ENCODE data around the gene CUTA. TPM values are rescaled to one million over a fixed set of nuclear protein-coding genes. Genes with fewer than 3 reads are reported as not detected.
A peak's percentile ranks its signal among the peaks of the same experiment; 100 is the strongest.

Gene CUTA
- total and polyA plus RNA-seq, 2 experiments from 2014 or later, result 204 to 404 TPM

GRCh38 chr6:33412140-33413009, 5.5 kb downstream of the CUTA start:
- H3K4me3 ChIP-seq, result peak overlapping the region; percentile 94
- no peaks in the 10 kb centered on the region for H3K9me2 ChIP-seq (ENCODE audit: insufficient read depth)
- peaks cover 61% of the 10 kb centered on the region for H3K79me2 ChIP-seq (ENCODE audit: insufficient read depth)
- H2AFZ ChIP-seq, result no peak overlapping the region
- H3K4me2 ChIP-seq (ENCODE audit: unreplicated experiment), result peak overlapping the region; percentile 93
- no peak overlapping the region; the same call in 1 of the 2 replicates for H3K27ac ChIP-seq
- in situ Hi-C loops (cut with MboI), result no loop called here
- no peaks in the 10 kb centered on the region for H4K20me1 ChIP-seq (ENCODE audit: insufficient read depth)
- no peaks in the 10 kb centered on the region for H3K36me3 ChIP-seq (ENCODE audit: low read depth)
- H3K9me3 ChIP-seq (ENCODE audit: low read depth), result no peaks in the 10 kb centered on the region
- no peak for DNase-seq
- TF ChIP-seq EZH2phosphoT487 (IDR thresholded peaks at IDR 0.05; ENCODE audit: insufficient read depth, low read depth) (no peak), EZH2 (IDR thresholded peaks at IDR 0.05; ENCODE audit: insufficient read depth, poor library complexity, severe bottlenecking) (no peak)
- H3K4me1 ChIP-seq (ENCODE audit: insufficient read depth), result peaks cover 24% of the 10 kb centered on the region; the same call in 1 of the 2 replicates
- H3K9ac ChIP-seq, result peak overlapping the region; percentile 94
- no peaks in the 10 kb centered on the region for H3K27me3 ChIP-seq (replicated peaks; ENCODE audit: insufficient read depth)
- WGBS, 2 experiments (ENCODE audit: low coverage in 1 of 2, low lambda C conversion rate in 2 of 2, missing lambda C conversion rate in 2 of 2), result 98% methylated on average over 10 of the region's 10 CpGs
- H3F3A ChIP-seq (ENCODE audit: insufficient read depth), result peaks cover 42% of the 10 kb centered on the region

- H3K9ac ChIP-seq, result peak overlapping the region; percentile 94
- H2AFZ ChIP-seq, result no peak overlapping the region
- peaks cover 56% of the 10 kb centered on the region for H3K79me2 ChIP-seq (ENCODE audit: insufficient read depth)
- H3F3A ChIP-seq (ENCODE audit: insufficient read depth), result peaks cover 44% of the 10 kb centered on the region
- peak overlapping the region; percentile 76 for H3K27ac ChIP-seq
- 45 to 46% methylated on average over 6 of the region's 6 CpGs for WGBS, 2 experiments (ENCODE audit: low coverage in 1 of 2, low lambda C conversion rate in 2 of 2, missing lambda C conversion rate in 2 of 2)
- H3K36me3 ChIP-seq (ENCODE audit: low read depth), result no peaks in the 10 kb centered on the region
- in situ Hi-C loops (cut with MboI), result no loop called here
- no peaks in the 10 kb centered on the region for H3K9me3 ChIP-seq (ENCODE audit: low read depth)
- TF ChIP-seq EZH2phosphoT487 (IDR thresholded peaks at IDR 0.05; ENCODE audit: insufficient read depth, low read depth) (no peak), EZH2 (IDR thresholded peaks at IDR 0.05; ENCODE audit: insufficient read depth, poor library complexity, severe bottlenecking) (no peak)
- H4K20me1 ChIP-seq (ENCODE audit: insufficient read depth), result no peaks in the 10 kb centered on the region
- H3K4me3 ChIP-seq, result peak overlapping the region; percentile 94
- no peaks in the 10 kb centered on the region for H3K27me3 ChIP-seq (replicated peaks; ENCODE audit: insufficient read depth)
- peak overlapping the region; percentile 93 for H3K4me2 ChIP-seq (ENCODE audit: unreplicated experiment)
- H3K9me2 ChIP-seq (ENCODE audit: insufficient read depth), result no peaks in the 10 kb centered on the region
- peaks cover 22% of the 10 kb centered on the region; the same call in 1 of the 2 replicates for H3K4me1 ChIP-seq (ENCODE audit: insufficient read depth)
- DNase-seq, result no peak
Measured at GRCh38 chr6:33411632-33412005, 6.3 kb downstream of the CUTA start.

GRCh38 chr6:33410711-33411631, 6.9 kb downstream of the CUTA start, which contains the start of gene PHF1:
PHF1 (plus strand) TSS chr6:33411014; CDS start chr6:33412264, 1,250 bp downstream.
- WGBS, 2 experiments (ENCODE audit: low coverage in 1 of 2, low lambda C conversion rate in 2 of 2, missing lambda C conversion rate in 2 of 2), result 2% methylated on average over 28 to 59 of the region's 67 CpGs
- Histone ChIP-seq H4K20me1 (ENCODE audit: insufficient read depth) (no peaks in the 10 kb centered on the region), H3K27ac (peak within 1 kb of the TSS; percentile 76), H3K9ac (peak within 1 kb of the TSS; percentile 94), H3K36me3 (ENCODE audit: low read depth) (no peaks in the 10 kb centered on the region), H2AFZ (peak within 1 kb of the TSS; percentile 88), H3K4me3 (peak within 1 kb of the TSS; percentile 94), H3K27me3 (replicated peaks; ENCODE audit: insufficient read depth) (no peaks in the 10 kb centered on the region), H3F3A (ENCODE audit: insufficient read depth) (peaks cover 40% of the 10 kb centered on the region), H3K4me2 (ENCODE audit: unreplicated experiment) (peak within 1 kb of the TSS; percentile 93), H3K9me3 (ENCODE audit: low read depth) (no peaks in the 10 kb centered on the region), H3K79me2 (ENCODE audit: insufficient read depth) (peaks cover 50% of the 10 kb centered on the region), H3K4me1 (ENCODE audit: insufficient read depth) (peaks cover 16% of the 10 kb centered on the region; the same call in 1 of the 2 replicates), H3K9me2 (ENCODE audit: insufficient read depth) (no peaks in the 10 kb centered on the region)
- in situ Hi-C loops (cut with MboI), result no loop called here
- peak; percentile 90 for DNase-seq
- TF ChIP-seq EZH2phosphoT487 (IDR thresholded peaks at IDR 0.05; ENCODE audit: insufficient read depth, low read depth), result no peak
- no peak for TF ChIP-seq EZH2 (IDR thresholded peaks at IDR 0.05; ENCODE audit: insufficient read depth, poor library complexity, severe bottlenecking)

All from GM23248 (cell line).